Adipose tissue (tissue), 3 donors: ENCODE measurements around the gene KCNH3. TPM values are rescaled to one million over a fixed set of nuclear protein-coding genes. Genes with fewer than 3 reads are reported as not detected.

Experiments used
- H3K27ac ChIP-seq: one replicate; pipeline ENCODE4 v1.5.1; 2013; ENCODE audit warnings: low read depth, low read length
- whole genome bisulfite sequencing, 3 donors: extraction: QIAGEN DNeasy Blood & Tissue Kit; methylation state at CpG; one replicate each; pipeline ENCODE4 v1.1.7; 2013; 5-methylcytosine and 5-hydroxymethylcytosine counted together
- polyA plus RNA-seq, 3 donors: library from polyadenylated mRNA; stranded (reverse); fragments of 200-250 nt; gene quantifications; one replicate each; pipeline ENCODE4 v1.2.3, GENCODE V29; 2013
- donor health status: healthy with polysubstance abuse.
- donor health status: Bipolar disorder and iron deficiency.
- donor health status: healthy.

KCNH3 gene
- polyA plus RNA-seq, 3 donors: 0.21 to 1.8 (median 0.32) TPM

DNA sequence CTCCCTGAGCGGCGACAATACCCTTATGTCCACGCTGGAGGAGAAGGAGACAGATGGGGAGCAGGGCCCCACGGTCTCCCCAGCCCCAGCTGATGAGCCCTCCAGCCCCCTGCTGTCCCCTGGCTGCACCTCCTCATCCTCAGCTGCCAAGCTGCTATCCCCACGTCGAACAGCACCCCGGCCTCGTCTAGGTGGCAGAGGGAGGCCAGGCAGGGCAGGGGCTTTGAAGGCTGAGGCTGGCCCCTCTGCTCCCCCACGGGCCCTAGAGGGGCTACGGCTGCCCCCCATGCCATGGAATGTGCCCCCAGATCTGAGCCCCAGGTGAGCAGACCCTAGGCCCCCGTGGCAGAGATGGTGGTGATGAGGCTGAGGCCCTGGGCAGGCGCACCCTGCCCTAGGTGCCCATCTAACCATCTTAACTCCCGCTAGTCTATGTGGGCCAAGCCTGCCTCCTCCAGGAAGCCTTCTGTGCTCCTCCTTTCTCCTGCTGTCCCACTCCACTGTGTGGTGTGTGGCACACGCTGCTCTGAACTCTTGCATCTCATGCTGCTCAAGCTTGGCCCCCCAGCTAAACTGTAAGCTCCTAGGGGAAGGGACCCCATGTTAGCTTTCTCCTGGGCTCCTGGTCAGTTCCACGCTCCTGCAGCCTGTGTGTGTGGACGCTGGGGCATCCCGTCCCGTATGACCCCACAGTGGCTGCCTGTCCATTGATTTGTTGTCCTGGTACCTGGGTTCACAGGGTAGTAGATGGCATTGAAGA lies 17.0 kb downstream of the KCNH3 start:
- H3K27ac ChIP-seq: no peak overlapping the region
- 77 to 89% (median 80%) methylated on average over 17 to 18 of the region's 18 CpGs for WGBS, 3 donors

- WGBS, 3 donors: 69 to 78% (median 76%) methylated on average over 12 of the region's 12 CpGs
- H3K27ac ChIP-seq: no peak overlapping the region
Measured at GRCh38 chr12:49556391-49557186, 17.8 kb downstream of the KCNH3 start.

GRCh38 chr12:49557187-49557916 lies 18.5 kb downstream of the KCNH3 start:
- 84 to 90% (median 88%) methylated on average over 18 of the region's 18 CpGs for WGBS, 3 donors
- no peak overlapping the region for H3K27ac ChIP-seq

DNA sequence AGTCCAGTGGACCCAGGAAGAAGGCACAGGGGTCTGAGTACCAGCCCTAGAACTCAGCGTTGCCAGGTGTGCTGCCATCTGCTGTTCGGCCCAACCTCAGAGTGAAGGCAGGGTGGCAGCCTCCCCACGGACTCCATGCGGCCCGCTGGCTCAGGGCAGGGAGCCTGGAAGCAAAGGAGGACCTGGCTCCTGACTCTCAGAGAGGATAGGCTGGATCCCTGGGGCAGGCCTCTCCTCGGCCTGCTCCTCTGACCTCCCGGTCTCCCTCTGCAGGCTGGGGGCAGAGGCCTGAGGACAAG lies 19.0 kb downstream of the KCNH3 start:
- no peak overlapping the region for H3K27ac ChIP-seq
- WGBS, 3 donors: 70 to 81% (median 79%) methylated on average over 6 to 7 of the region's 7 CpGs

GRCh38 chr12:49558526-49558925 lies 19.7 kb downstream of the KCNH3 start:
- 87 to 93% (median 91%) methylated on average over 13 of the region's 13 CpGs for WGBS, 3 donors
- no peak overlapping the region for H3K27ac ChIP-seq

DNA sequence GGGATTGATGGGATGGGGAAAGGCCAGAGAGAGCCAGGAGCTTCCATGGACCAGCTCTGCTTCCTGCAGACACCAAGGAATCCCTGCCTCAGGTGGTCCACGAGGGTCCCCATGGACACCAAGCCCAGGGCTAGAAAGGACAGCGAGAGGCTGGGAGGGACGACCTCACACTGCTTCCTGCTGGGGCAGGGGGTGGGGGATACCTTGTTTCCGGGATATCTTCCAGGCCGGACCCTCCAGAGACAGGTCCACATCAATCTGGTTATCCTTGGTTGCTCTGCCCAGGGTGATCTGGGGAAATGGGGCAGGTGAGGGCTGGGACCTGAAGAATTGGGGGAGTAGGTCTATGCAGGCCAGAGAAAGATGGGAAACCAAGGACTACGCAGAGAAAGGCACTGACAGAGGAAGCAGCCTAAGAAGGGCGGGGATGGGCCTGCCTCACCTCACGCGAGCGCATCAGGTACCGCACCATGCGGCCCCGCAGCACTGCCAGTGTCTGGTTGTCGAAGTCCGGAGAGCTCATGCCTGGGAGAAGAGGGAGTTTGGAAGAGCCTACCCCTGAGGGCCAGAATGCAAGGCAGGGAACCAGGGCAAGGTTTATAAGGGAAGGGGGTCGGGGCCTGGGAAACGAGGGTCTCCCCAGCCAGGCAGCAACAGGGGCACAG lies 20.3 kb downstream of the KCNH3 start:
- H3K27ac ChIP-seq: no peak overlapping the region
- WGBS, 3 donors: 93 to 95% (median 95%) methylated on average over 17 of the region's 17 CpGs

DNA sequence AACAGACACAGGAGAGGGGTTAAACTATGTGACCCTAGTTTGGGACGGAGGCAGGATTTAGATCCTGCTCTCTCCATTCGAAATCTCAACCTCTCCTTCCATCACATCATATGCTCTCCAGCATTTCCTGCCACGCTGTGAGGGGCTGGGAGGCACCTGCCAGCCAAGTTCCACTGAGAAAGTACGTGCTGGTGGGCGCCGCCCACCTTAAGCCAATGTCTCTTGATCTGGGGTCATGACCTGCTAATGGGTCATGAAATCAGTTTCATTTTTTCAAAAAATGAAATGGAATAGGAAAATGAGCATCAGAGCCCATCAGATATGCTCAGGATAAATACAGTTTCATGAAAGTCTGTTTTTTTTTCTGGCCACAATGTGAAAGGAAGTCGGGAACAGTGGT lies 21.9 kb downstream of the KCNH3 start:
- no peak overlapping the region for H3K27ac ChIP-seq
- WGBS, 3 donors: 81 to 91% (median 89%) methylated on average over 7 of the region's 7 CpGs

- WGBS, 3 donors: 78 to 86% (median 79%) methylated on average over 6 of the region's 6 CpGs
- H3K27ac ChIP-seq: no peak overlapping the region
Measured at GRCh38 chr12:49562233-49562632, 23.4 kb downstream of the KCNH3 start.

DNA sequence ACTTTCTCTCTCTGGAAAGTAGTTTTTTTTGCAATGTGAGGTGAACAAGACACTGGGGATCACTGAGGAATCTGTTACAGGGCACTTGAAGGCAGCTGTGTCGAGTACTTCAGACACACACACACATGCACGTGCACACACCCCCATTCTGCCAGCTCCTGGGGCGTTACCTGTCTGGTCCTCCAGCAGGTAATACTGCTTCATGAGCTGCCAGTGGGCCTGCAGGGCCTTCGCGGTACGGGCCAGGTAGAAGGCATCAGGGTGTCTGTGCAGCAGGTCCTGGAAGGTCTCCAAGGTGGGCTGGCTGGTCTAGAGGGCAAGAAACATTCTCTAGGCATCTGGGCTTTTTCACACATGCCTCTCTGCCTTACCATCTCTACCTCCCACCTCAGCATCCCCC lies 24.0 kb downstream of the KCNH3 start:
- 91 to 93% (median 93%) methylated on average over 6 of the region's 6 CpGs for WGBS, 3 donors
- H3K27ac ChIP-seq: no peak overlapping the region

- H3K27ac ChIP-seq: no peak overlapping the region
- WGBS, 3 donors: 94 to 95% (median 94%) methylated on average over 14 of the region's 14 CpGs
Measured at GRCh38 chr12:49563951-49564685, 25.3 kb downstream of the KCNH3 start.

DNA sequence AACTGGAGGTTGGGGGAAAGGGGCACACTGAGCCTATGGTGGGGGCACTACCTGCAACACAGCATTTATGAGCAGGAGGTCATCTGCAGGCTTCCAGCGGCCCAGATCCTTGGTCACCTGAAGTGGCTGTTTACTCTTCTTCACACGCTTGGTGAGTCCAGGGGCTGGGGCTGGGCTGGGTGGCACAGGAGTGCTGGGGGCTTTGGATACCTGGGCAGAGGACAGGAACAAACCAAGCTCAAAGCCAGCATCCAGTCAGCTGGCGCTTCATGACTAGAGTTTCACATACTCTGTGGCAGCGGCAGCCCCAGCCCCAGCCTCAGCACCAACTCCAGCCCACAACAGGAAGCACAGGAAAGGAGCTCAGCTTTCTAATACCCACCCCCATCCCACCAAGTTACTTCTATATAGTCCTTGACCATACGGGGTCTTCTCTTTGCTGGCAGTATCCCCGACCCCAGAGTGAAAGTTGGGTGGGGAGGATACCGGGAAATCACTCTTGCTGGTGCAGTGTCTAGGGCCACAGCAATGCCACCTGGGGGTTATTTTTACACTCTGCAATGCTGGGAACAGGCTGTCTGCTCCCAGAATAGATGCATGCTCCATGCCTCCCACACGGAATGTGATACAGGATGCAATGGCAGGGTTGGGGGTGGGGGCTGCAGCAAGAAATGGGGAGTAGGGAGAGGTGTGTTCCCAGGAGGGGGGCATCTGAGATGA lies 26.0 kb downstream of the KCNH3 start:
- whole genome bisulfite sequencing, 3 donors: 70 to 82% (median 70%) methylated on average over 8 of the region's 8 CpGs
- H3K27ac ChIP-seq: no peak overlapping the region

- no peak overlapping the region for H3K27ac ChIP-seq
- 91 to 95% (median 93%) methylated on average over 12 of the region's 12 CpGs for WGBS, 3 donors
Measured at GRCh38 chr12:49565406-49566265, 26.8 kb downstream of the KCNH3 start.

GRCh38 chr12:49566361-49566760 lies 27.5 kb downstream of the KCNH3 start:
- WGBS, 3 donors: 90 to 95% (median 95%) methylated on average over 13 of the region's 13 CpGs
- no peak overlapping the region for H3K27ac ChIP-seq

GRCh38 chr12:49567302-49567610 lies 28.4 kb downstream of the KCNH3 start:
- 4 to 5% (median 4%) methylated on average over 11 of the region's 11 CpGs for WGBS, 3 donors
- no peak overlapping the region for H3K27ac ChIP-seq

GRCh38 chr12:49567611-49568441 lies 29.0 kb downstream of the KCNH3 start, which contains the start of gene MCRS1:
MCRS1 (minus strand) TSS chr12:49568142; CDS start chr12:49566731, 1,411 bp downstream.
- no peak within 1 kb of the TSS for H3K27ac ChIP-seq
- 0% methylated on average over 54 of the region's 54 CpGs for WGBS, 3 donors
